GM18520 (cell line): ENCODE measurements around the gene F8.

Experiments
- ATAC-seq: cut with Tn5 transposase; IDR thresholded peaks from one replicate; pipeline ENCODE4 v1.9.1; 2021; ENCODE audit not compliant: unreplicated experiment

Gene F8

DNA sequence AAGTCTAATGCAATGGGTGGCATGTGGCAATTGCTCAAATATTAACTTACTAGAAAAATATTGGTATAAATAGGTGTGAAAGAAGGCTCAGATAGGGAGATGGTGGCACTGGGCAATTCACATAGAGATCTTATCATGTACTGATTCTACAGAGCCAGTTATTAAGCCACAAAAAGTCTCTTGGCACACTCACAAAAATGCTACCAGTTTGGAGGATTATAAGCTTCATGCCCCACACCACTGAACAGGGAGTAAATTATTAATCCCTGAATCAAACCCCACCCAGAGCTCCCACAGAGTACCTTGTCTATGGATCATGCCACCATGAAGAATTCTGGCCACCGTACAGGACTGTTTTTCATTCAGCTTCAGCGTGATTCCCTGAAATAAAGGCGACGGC, 231.1 kb downstream of the F8 start:
- no peak for ATAC-seq
